HCT116 (cell line): ENCODE results near the gene LHPP. TPM values are rescaled to one million over a fixed set of nuclear protein-coding genes. Genes with fewer than 3 reads are reported as not detected.

ENCODE experiments used
- ATAC-seq: fragments of 200-7000 bp; cut with Tn5 transposase; 2 replicates; pipeline ENCODE4 v1.9.1; 2020; ENCODE audit warnings: mild to moderate bottlenecking, moderate library complexity
- BruUV-seq: library from RNA; stranded (reverse); fragments of 400-500 nt; replicated peaks from 2 replicates; lab custom pipeline; 2021; lab: Mats Ljungman, UMichigan
- CTCF ChIA-PET: fragments of 300-600 bp; sonication (Branson Sonifier 250); formaldehyde crosslinking; loops from one replicate; lab custom pipeline; 2021; ENCODE audit warnings: antibody characterized with exemption; lab: Charles Lee
- POLR2A ChIA-PET: fragments of 300-600, 350-600 bp; sonication (Branson Sonifier 250); formaldehyde crosslinking; loops from one replicate; lab custom pipeline; 2021; ENCODE audit warnings: antibody characterized with exemption; lab: Charles Lee
- RAD21 ChIA-PET, 2 experiments: fragments of 300-600 bp; sonication (Branson Sonifier 250); formaldehyde crosslinking; loops; one replicate each; lab custom pipeline; 2023; ENCODE audit warnings: low total read pairs in 2 of 2; ENCODE audit not compliant: uncharacterized antibody in 2 of 2, unreplicated experiment in 2 of 2, low non-redundant PET in 1 of 2; lab: Charles Lee
- DNase-seq: peaks from one replicate; pipeline ENCODE4 v3.0.0-alpha.2; 2010; ENCODE audit warnings: low read depth, low spot score
- H2AFZ ChIP-seq: fragments of 200-600 bp; shearing (Covaris generic), sonication (generic); 2 replicates; pipeline ENCODE4 v1.6.1; 2017; ENCODE audit warnings: low read depth, mixed run types, mixed read lengths, antibody characterized with exemption, low read length; ENCODE audit not compliant: poor library complexity, severe bottlenecking
- H3K27ac ChIP-seq: 2 replicates; pipeline ENCODE4 v1.5.1; 2012; ENCODE audit warnings: low read depth, low read length
- H3K27me3 ChIP-seq: fragments of 200-600 bp; sonication (generic); 2 replicates; pipeline ENCODE4 v1.6.1; 2016; ENCODE audit warnings: mixed run types, low read length, mixed read lengths; ENCODE audit not compliant: insufficient read depth
- H3K36me3 ChIP-seq, 2 experiments: fragments of 200-500 bp in 1 of 2; fragments of 200-600 bp in 1 of 2; sonication (Bioruptor generic) in 1 of 2; sonication (generic) in 1 of 2; 2 replicates each; pipeline versions ENCODE4 v1.5.1 to v1.6.1; 2014 to 2016; ENCODE audit warnings: low read length in 2 of 2, inconsistent platforms in 1 of 2, mixed read lengths in 1 of 2, mixed run types in 1 of 2; ENCODE audit not compliant: insufficient read depth in 2 of 2, control insufficient read depth in 1 of 2
- H3K4me1 ChIP-seq, 2 experiments: fragments of 200-600 bp in 1 of 2; sonication (generic) in 1 of 2; 2 replicates each; pipeline versions ENCODE4 v1.5.1 to v1.6.1; 2012 to 2017; ENCODE audit warnings: low read length in 2 of 2, inconsistent platforms in 1 of 2, mild to moderate bottlenecking in 1 of 2, mixed read lengths in 1 of 2, mixed run types in 1 of 2, moderate library complexity in 1 of 2; ENCODE audit not compliant: insufficient read depth in 2 of 2, control insufficient read depth in 1 of 2
- H3K4me2 ChIP-seq: fragments of 200-600 bp; sonication (generic); 2 replicates; pipeline ENCODE4 v1.6.1; 2017; ENCODE audit warnings: mixed run types, low read length, mixed read lengths
- H3K4me3 ChIP-seq, 2 experiments: fragments of 200-600 bp in 1 of 2; sonication (generic) in 1 of 2; replicated peaks in 1 of 2; 2 replicates each; pipeline ENCODE4 v1.5.1; 2011 to 2016; ENCODE audit warnings: low read length in 2 of 2, control low read depth in 1 of 2, low read depth in 1 of 2, mild to moderate bottlenecking in 1 of 2, mixed read lengths in 1 of 2, mixed run types in 1 of 2
- H3K79me2 ChIP-seq: fragments of 200-600 bp; sonication (generic); 2 replicates; pipeline ENCODE4 v1.6.1; 2017; ENCODE audit warnings: mild to moderate bottlenecking, mixed run types, low read length, moderate library complexity, mixed read lengths; ENCODE audit not compliant: insufficient read depth
- H3K9ac ChIP-seq: fragments of 200-600 bp; sonication (generic); 2 replicates; pipeline ENCODE4 v1.6.1; 2016; ENCODE audit warnings: low read length, mixed read lengths
- H3K9me2 ChIP-seq: fragments of 200-600 bp; sonication (generic), shearing (Covaris generic); 2 replicates; pipeline ENCODE4 v1.6.1; 2017; ENCODE audit warnings: mixed run types, mild to moderate bottlenecking, moderate library complexity; ENCODE audit not compliant: insufficient read depth
- H3K9me3 ChIP-seq, 2 experiments: fragments of 200-500 bp in 1 of 2; fragments of 200-600 bp in 1 of 2; sonication (Bioruptor generic) in 1 of 2; sonication (generic) in 1 of 2; 2 replicates each; pipeline ENCODE4 v1.6.1; 2014 to 2017; ENCODE audit warnings: low read length in 2 of 2, mixed read lengths in 2 of 2, inconsistent platforms in 1 of 2, low read depth in 1 of 2, mild to moderate bottlenecking in 1 of 2, mixed run types in 1 of 2, moderate library complexity in 1 of 2; ENCODE audit not compliant: control insufficient read depth in 1 of 2, insufficient read depth in 1 of 2
- H4K20me1 ChIP-seq: fragments of 200-600 bp; sonication (generic), shearing (Covaris generic); 2 replicates; pipeline ENCODE4 v1.6.1; 2017; ENCODE audit warnings: mixed run types, mild to moderate bottlenecking, moderate library complexity; ENCODE audit not compliant: insufficient read depth
- ATF3 ChIP-seq: IDR thresholded peaks from 2 replicates; pipeline ENCODE4 v1.6.1; 2012
- CTCF ChIP-seq, 3 experiments: fragments of 200-600 bp in 1 of 3; sonication (generic) in 1 of 3; IDR thresholded peaks in 2 of 3; conservative IDR thresholded peaks in 1 of 3; 2 replicates each; pipeline ENCODE4 v1.5.1; 2012 to 2017; ENCODE audit warnings: low read depth in 2 of 3, low read length in 2 of 3, antibody characterized with exemption in 1 of 3, borderline replicate concordance in 1 of 3, control low read depth in 1 of 3, mild to moderate bottlenecking in 1 of 3, mixed read lengths in 1 of 3, mixed run types in 1 of 3, moderate library complexity in 1 of 3; ENCODE audit not compliant: insufficient read depth in 1 of 3
- EGR1 ChIP-seq: IDR thresholded peaks from 2 replicates; pipeline ENCODE4 v1.6.1; 2012; ENCODE audit warnings: low read depth
- ELF1 ChIP-seq: IDR thresholded peaks from 2 replicates; pipeline ENCODE4 v1.6.1; 2012; ENCODE audit warnings: low read depth, borderline replicate concordance
- FOSL1 ChIP-seq: IDR thresholded peaks from 2 replicates; pipeline ENCODE4 v1.6.1; 2012; ENCODE audit warnings: low read depth
- POLR2A ChIP-seq: IDR thresholded peaks from 2 replicates; pipeline ENCODE4 v1.7.0; 2011; ENCODE audit warnings: borderline replicate concordance; ENCODE audit not compliant: insufficient read depth, insufficient read length; ENCODE audit errors: extremely low read depth
- RAD21 ChIP-seq: IDR thresholded peaks from 2 replicates; pipeline ENCODE4 v1.6.1; 2012; ENCODE audit warnings: low read depth, mild to moderate bottlenecking
- REST ChIP-seq: IDR thresholded peaks from 2 replicates; pipeline ENCODE4 v1.6.1; 2012; ENCODE audit warnings: low read depth
- ZNF274 ChIP-seq: fragments of 200-500 bp; sonication (Bioruptor generic); IDR thresholded peaks from 2 replicates; pipeline ENCODE4 v1.6.1; 2014; ENCODE audit warnings: mild to moderate bottlenecking, low read depth, low read length, inconsistent platforms
- intact Hi-C: fragments of 100-400 bp; cut with micrococcal nuclease; formaldehyde crosslinking; loops from 2 replicates; pipeline ENCODE4 v1.10.0; 2022
- total RNA-seq: library from RNA; stranded (reverse); gene quantifications from one replicate; pipeline ENCODE4 v1.2.1, GENCODE V29; 2021; ENCODE audit not compliant: unreplicated experiment

LHPP gene
- total RNA-seq, 1 experiment from 2014 or later = 45.8 TPM

- TF ChIP-seq REST = no peak
These were observed 64.4 kb downstream of the LHPP start (continued) for GRCh38 chr10:124525751-124526600.

DNA sequence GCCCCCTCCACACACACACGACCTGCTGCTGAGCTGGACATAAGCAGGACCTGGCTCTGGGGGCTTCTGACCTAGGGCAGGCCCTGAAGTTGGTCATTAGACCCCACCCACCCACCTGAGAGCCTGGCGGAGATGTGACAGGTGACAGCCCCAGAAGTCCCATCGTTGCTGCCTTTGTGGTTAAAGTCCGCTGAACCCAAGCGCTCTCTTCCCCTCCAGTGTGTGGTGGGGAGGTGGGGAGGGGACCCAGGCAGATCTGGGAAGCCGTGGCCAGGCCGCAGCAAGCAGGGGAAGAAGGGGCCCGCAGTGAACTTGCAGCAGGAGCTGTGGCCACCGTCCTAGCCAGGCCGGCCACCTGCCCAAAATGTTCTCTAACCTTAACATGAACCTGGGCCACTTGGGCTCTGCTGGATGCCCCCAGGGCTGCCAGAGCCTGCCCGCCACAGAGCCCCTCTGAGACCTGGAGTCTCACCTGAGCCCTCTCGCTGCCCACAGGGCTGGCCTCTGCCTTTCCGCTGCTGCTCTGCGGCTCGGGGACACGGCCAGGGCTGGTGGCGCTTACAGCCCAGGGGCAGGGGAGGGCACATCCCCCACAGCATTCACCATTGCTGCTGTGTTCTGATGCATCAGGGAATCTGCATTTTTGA, 65.1 kb downstream of the LHPP start:
- no peak overlapping the region for H3K27ac ChIP-seq
- CTCF ChIA-PET = interaction anchor here (2.0 kb wide), 1 partner anchor 215 kb away, joined by 6 read pairs; no protein-coding TSS in a partner anchor

More for the DNA sequence above, 65.1 kb downstream of the LHPP start:
- H3K9ac ChIP-seq = no peak overlapping the region
- H3K4me2 ChIP-seq = no peak overlapping the region
- H3K4me3 ChIP-seq = no peak overlapping the region
- no peak for TF ChIP-seq RAD21
- TF ChIP-seq ZNF274 = no peak
- TF ChIP-seq ATF3 = no peak
- TF ChIP-seq EGR1 = no peak
- TF ChIP-seq ELF1 = no peak
- no peak for TF ChIP-seq POLR2A
- no peak for TF ChIP-seq FOSL1
- no peak for TF ChIP-seq CTCF (IDR thresholded peaks at IDR 0.05 in 2 of 3, conservative IDR thresholded peaks at IDR 0.05 in 1 of 3; ENCODE audit: borderline replicate concordance in 1 of 3, insufficient read depth in 1 of 3, low read depth in 2 of 3, low read length in 2 of 3)
- no TSS peak for BruUV-seq
- peaks cover 9 to 23% of the 10 kb centered on the region in 2 experiments for H3K4me1 ChIP-seq
- POLR2A ChIA-PET = no interaction called here
- no peaks in the 10 kb centered on the region for H3K36me3 ChIP-seq
- no peaks in the 10 kb centered on the region for H3K9me2 ChIP-seq
- no peaks in the 10 kb centered on the region for H3K9me3 ChIP-seq
- intact Hi-C loops = no loop called here
- H3K27me3 ChIP-seq = no peaks in the 10 kb centered on the region
- ATAC-seq (no peak), DNase-seq (no peak)
- H2AFZ ChIP-seq = no peak overlapping the region
- RAD21 ChIA-PET = no interaction called here
- H3K79me2 ChIP-seq = no peaks in the 10 kb centered on the region
- no peaks in the 10 kb centered on the region for H4K20me1 ChIP-seq
